Activated gamma-delta T cell treated with anti-CD3 and anti-CD28 coated beads, Interleukin-2, amount 50 U/mL, for 16 hours (primary cell): ENCODE data around the gene FRMD4B.

ENCODE experiments used
- DNase-seq: peaks from one replicate; pipeline ENCODE4 v3.0.0-alpha.2; 2020; ENCODE audit warnings: low read depth

FRMD4B gene

DNA sequence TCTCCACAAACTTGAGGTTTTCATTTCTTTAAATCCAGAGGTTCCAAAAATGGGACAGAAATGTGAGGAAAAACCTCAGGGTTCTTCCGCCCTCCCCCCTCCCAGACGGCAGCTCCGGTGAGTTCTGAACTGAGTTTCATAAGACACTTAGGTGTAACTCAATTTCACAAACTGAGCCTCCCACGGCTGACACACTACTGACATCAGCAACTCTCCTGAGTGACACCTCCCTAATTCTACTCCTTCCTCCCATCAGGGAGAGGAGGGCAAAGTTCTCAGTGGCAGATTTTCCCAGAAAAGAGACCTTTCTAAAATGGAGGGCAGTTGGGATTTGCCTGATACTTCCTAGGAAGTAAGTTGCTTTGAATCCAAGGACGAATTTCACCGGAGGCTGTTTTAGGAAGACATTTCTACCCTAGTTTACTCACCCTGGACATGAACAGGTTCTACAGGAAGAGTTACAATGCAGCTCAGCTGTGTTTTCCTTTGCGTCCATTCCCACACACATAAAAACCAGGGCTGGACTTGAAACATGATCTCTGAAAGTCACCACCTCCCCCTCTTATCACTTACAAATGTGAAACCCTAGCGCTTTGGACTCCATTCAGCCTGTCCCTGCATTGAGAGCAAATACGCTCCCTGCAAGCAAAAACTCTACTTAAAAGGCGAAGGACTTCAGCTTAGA lies 185.4 kb downstream of the FRMD4B start:
- DNase-seq, result no peak

DNA sequence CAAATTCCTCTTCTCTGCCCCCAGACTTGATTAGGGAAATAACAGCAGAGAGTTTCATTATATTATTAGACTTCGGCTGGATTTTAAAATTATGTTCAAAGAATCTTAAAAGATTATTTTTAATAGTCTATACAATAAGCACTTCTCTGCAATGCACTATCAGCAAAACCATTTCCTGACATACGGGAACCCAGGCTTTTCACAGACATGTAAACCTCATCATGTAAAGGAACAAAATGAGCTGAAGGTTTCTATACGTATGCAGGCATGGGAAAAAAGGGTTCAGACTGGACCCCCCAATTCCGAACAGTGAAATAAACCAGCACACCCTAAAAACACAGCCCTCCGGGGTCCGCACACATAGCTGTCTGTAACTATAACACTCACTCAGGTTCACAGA lies 185.9 kb downstream of the FRMD4B start:
- no peak for DNase-seq

DNA sequence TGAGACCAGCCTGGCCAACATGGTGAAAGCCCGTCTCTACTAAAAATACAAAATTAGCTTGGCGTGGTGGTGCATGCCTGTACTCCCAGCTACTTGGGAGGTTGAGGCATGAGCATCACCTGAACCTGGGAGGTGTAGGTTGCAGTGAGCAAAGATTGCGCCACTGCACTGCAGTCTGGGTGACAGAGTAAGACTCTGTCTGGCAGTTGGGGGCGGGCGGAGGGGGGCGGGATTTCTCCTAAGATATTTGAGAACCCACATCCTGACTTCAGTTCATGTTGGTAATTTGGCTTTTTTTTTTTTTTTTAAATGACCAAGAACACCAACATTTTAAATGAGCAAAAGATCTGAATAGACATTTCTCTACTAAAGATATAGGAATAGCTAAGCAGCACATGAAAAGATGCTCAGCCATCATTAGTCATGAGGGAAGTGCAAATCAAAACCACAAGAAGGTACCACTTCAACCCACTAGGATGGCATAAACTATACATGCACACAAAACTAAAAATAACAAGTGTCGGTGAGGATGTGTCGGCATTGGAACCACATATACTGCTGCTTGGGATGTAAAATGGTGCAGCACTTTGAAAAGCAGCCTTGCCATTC lies 187.9 kb downstream of the FRMD4B start:
- DNase-seq, result peak; percentile 35

DNA sequence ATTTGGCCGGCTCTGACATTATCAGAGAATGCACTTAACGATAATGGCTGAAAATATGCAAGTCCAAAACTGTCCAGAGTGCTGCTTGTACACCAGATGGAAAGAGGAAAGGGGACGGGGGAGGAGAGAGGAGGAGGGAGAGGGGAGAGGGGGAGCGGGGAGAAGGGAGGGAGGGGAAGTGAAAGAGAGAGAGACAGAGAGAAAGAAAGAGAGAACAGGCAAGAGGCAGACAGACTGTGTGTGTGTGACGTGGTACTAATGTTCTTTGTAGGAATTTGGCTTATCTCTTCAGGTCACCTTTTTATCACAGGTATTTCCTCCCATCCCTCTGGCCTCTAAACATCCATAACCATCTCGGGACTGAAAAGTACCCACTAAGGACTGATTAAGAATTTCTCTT lies 188.4 kb downstream of the FRMD4B start:
- DNase-seq, result no peak

- DNase-seq, result no peak
Measured at GRCh38 chr3:69196876-69197275, 189.0 kb downstream of the FRMD4B start.

DNA sequence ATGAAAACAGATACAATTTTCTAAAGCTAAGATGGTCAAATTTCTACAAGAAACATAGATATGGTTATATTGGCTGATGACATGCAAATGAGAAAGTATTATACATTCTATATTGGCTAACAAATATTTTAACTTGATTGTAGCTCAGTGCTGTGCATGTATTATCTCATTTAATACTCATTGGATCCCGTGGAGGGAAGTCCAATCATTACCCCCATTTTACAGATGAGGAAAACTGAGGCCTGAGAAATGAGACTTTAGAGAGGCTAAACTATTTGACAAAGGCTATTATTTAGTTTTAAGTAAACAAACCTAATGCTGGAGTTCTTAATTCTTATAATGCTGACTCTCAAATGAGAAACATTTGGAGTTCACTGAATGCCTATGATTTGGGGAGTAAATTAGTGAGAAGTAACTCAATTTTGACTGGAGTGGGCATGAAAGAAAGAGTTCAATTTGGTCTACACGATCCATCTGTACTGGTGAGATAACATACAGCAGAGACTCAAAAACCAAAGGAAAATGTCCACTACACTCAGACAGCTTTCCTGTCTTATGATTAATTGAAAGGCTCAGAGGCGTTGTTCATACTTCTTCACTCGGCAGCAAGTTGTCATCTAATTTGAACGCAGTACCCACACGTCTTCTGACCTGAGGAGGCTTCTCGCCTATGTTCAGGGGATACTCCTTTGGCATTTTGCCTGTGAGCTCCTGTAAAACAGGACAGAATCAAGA lies 191.3 kb downstream of the FRMD4B start:
- no peak for DNase-seq

DNA sequence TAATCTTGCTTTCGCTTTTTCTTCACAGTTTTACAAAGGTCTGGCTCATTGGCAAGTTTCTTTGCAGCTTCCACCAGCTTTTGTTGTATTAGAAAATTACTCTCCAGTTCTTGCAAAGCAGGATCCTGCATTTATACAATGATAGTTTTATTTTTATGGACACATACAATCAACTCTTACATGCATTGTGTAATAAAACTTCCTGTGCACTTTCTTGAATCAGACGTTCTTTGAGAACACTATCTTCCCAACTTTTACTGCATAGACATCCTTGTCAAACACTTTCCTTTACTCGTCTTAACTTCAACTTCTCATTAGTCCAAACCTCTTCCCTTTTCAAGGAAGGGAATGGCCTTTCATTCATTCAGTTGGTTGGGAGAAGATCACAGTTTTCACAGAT lies 192.1 kb downstream of the FRMD4B start:
- no peak for DNase-seq

- no peak for DNase-seq
Measured at GRCh38 chr3:69191516-69191915, 194.4 kb downstream of the FRMD4B start.

- no peak for DNase-seq
Measured at GRCh38 chr3:69189487-69189886, 196.4 kb downstream of the FRMD4B start.

- DNase-seq, result no peak
Measured at GRCh38 chr3:69186575-69187093, 199.3 kb downstream of the FRMD4B start.

- DNase-seq, result no peak
Measured at GRCh38 chr3:69182588-69183316, 203.1 kb downstream of the FRMD4B start.

DNA sequence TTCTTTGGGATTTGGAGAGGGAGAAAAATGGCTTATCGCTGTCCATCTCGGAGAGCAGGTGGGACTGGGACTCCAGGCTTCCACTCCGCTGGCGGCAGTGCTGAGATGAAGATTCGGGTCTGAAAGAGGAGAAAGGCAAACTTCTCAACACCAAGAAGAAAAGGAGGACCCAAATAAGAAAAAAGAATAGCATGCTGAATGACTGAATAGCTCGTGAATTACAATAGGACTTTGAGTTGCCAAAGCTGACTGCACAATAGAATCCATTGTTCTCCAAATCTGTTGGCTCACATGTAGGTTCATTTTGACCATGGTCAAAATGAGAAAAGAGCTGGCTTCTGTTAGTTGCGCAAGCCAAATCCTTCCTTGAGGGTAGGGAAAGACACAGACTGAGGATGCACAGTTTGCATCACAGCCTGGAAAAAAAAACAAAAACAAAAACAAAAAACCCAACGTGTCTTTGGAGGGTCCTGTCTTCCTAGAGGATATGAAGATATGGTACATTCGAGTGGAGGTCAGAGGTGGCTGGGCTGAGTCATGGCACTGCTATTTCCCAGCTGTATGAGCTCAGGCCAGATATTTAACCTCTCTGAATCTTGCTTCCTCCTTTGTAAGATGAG lies 204.2 kb downstream of the FRMD4B start:
- no peak for DNase-seq

- DNase-seq, result no peak
Measured at GRCh38 chr3:69180869-69181591, 204.9 kb downstream of the FRMD4B start.

GRCh38 chr3:69179740-69180372 lies 206.0 kb downstream of the FRMD4B start:
- no peak for DNase-seq

DNA sequence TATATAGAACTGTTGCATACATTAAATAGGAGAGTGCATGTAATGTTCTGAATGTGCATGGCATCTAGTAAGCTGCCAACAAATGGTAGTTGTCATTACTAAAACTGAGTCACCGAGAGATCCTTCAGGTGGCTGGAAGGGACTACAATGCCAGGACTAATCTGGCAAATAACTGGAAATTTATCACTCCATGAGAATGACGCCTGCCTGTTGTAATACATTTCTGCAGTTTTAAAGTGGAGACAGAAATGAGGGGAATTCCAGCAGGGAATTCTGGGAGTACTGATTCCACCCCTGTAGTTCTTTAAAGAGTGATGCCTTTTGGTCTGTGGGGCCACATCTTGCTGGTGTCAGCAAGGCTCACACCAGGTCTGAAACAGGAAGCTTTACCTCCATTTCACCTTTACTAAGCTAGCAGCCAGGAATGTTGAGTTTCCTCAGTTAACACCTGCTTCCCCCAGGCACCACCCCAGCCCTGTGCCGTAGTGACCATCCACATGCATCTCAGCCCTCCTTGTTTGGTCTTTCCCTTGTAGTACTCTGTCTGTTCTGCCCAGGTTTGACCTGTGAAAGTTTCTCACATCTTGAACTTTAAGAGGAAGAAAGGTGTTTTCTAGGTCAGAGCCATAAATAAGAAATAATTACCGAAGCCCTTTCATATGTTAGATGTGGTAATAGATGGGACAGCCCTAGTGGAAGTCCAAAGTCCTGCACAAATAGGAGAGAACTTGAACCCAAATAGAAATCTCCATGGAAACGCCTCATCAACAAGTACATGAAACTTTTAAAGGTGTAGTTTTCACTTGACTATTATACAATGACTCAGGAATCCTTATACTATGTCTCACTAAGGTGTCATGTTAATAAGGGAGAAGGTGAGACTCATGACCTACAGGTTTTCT lies 206.8 kb downstream of the FRMD4B start:
- no peak for DNase-seq

DNA sequence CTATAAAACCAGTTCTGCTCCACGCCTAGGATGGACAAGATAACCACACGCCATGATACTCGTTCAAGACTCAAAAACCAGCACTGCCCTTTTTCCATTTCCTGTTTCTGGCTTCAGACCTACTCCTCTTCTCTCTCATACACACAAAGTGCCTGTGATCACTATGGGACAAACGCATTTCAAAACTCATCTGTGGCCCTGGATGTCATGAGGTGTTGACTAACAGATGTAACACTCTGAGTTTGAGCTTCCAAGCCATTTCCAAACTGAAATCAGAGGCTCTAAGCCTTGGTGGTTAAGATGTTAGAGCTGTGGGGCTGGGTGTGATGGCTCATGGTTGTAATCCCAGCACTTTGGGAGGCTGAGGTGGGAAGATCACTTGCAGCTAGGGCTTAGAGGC lies 207.8 kb downstream of the FRMD4B start:
- no peak for DNase-seq

DNA sequence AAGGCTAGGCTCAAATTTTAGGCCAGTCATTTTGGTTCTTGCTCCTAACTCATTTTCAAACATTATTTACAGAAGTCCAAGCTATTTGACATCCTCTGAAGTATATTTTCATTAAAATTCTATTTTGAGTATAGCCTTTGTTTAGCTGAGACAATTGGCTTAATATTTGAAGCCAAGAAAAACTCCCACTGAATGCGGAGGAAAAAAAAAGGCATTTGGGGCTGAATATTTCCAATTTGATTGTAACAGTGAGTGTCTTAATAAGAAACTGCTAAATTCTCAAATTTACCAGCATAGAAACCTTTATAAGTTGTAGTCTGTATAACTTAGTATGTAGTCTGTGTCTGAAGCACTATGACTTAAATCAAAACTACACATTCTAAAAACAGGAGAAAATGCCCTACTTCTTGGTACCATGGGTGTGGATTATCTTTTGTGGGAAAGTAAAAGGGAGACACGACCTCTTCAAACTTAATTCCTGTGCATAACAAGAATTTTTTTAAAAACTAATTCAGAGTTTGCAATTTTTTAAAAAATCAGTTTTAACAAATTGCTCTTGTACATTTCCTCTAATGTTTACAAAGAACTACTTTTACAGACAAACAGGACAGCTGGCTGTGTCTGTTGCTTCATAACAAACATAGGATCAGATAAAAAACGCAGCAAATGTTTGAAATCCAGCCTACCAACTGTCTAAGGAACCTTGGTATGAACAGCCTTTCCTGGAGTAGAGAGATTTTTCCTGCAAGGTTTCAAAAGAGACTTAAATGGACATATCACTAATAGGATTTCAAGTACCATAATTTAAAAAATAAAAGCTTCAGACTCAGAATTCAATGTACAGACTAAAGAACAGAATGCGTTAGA lies 210.8 kb downstream of the FRMD4B start:
- DNase-seq, result no peak

GRCh38 chr3:69174445-69174844 lies 211.4 kb downstream of the FRMD4B start:
- no peak for DNase-seq

DNA sequence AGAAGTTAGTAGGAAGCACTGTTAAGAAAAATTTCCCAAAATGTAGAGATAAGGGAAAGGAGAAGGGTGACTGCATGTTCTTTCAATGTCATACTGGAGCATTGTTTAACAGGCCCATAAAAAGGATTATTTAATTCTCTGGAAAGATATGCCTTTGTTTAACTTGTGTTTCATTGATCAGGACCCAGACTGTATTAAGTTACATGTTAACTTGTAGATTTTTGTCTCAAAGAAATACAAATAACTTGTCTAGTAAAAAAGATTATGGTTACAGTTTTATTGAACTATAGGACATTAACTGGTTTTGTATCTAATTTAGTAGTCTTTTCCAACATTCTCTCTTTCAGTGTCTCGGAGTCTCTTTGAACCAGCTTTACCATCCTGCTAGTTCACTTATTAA lies 213.8 kb downstream of the FRMD4B start:
- no peak for DNase-seq
